PFSK-1 (cell line): Measurements from ENCODE around the gene RPTOR.

Experiments
- FOXP2 ChIP-seq: optimal IDR thresholded peaks from 2 replicates; pipeline ENCODE3; 2011; ENCODE audit warnings: borderline replicate concordance, control low read depth, inconsistent platforms; ENCODE audit not compliant: insufficient read depth; ENCODE audit errors: extremely low read length, extremely low read depth
- REST ChIP-seq, 2 experiments: IDR thresholded peaks; 2 replicates each; pipeline versions ENCODE4 v1.6.1 to v1.8.0; 2011 to 2012; ENCODE audit warnings: low read depth in 2 of 2, low read length in 2 of 2, control low read depth in 1 of 2, inconsistent platforms in 1 of 2, mild to moderate bottlenecking in 1 of 2, moderate library complexity in 1 of 2; ENCODE audit not compliant: insufficient read depth in 1 of 2
- SIN3A ChIP-seq: IDR thresholded peaks from 2 replicates; pipeline ENCODE4 v1.6.1; 2012; ENCODE audit warnings: mild to moderate bottlenecking, low read length, moderate library complexity, borderline replicate concordance; ENCODE audit not compliant: insufficient read depth
- TAF1 ChIP-seq: IDR thresholded peaks from 2 replicates; pipeline ENCODE4 v1.6.1; 2012; ENCODE audit warnings: low read length, control low read depth, borderline replicate concordance; ENCODE audit not compliant: insufficient read depth

- TF ChIP-seq SIN3A (no peak), REST (IDR thresholded peaks at IDR 0.05; ENCODE audit: insufficient read depth in 1 of 2, low read depth in 2 of 2, low read length in 2 of 2) (no peak), TAF1 (no peak), FOXP2 (no peak)
Observed at GRCh38 chr17:80927791-80928216, 383.2 kb downstream of the RPTOR start.
